HepG2 (cell line): ENCODE results near the gene TUBA4A. TPM values are rescaled to one million over a fixed set of nuclear protein-coding genes. Genes with fewer than 3 reads are reported as not detected.
A peak's percentile ranks its signal among the peaks of the same experiment; 100 is the strongest.

Source experiments
- DNMT3B ChIP-seq: conservative IDR thresholded peaks from 2 replicates; pipeline ENCODE4 v1.6.1; 2016; ENCODE audit warnings: missing biosample characterization, control low read depth
- ETV6 ChIP-seq: sonication (generic); formaldehyde crosslinking; conservative IDR thresholded peaks from 2 replicates; pipeline ENCODE4 v1.4.0; 2020; ENCODE audit warnings: missing genetic modification reagents
- FIP1L1 ChIP-seq: fragments of 200-400 bp; formaldehyde crosslinking; IDR thresholded peaks from 2 replicates; pipeline ENCODE4 v1.6.1; 2018; ENCODE audit warnings: low read depth, mild to moderate bottlenecking, low read length, moderate library complexity, borderline replicate concordance; ENCODE audit not compliant: insufficient read depth
- GABPA ChIP-seq, 2 experiments: IDR thresholded peaks; 2 replicates each; pipeline ENCODE4 v1.6.1; 2011 to 2016; ENCODE audit warnings: low read depth in 2 of 2, low read length in 1 of 2, missing biosample characterization in 1 of 2, missing genetic modification characterization in 1 of 2
- GTF2F1 ChIP-seq: fragments of 150-350 bp; IDR thresholded peaks from 2 replicates; pipeline ENCODE4 v1.6.1; 2014; ENCODE audit warnings: low read length
- GZF1 ChIP-seq: sonication (generic); formaldehyde crosslinking; IDR thresholded peaks from 2 replicates; pipeline ENCODE4 v1.5.1; 2020; ENCODE audit warnings: mild to moderate bottlenecking, missing genetic modification reagents
- NCOA1 ChIP-seq: sonication (generic); formaldehyde crosslinking; IDR thresholded peaks from 2 replicates; pipeline ENCODE4 v1.9.0; 2021; ENCODE audit warnings: missing genetic modification reagents
- NFYB ChIP-seq: sonication (generic); formaldehyde crosslinking; IDR thresholded peaks from 2 replicates; pipeline ENCODE4 v1.4.0; 2020; ENCODE audit warnings: missing genetic modification reagents
- NR2F1 ChIP-seq, 2 experiments: fragments of 450-650 bp in 1 of 2; formaldehyde crosslinking in 1 of 2; IDR thresholded peaks; 2 replicates each; pipeline versions ENCODE4 v1.5.0 to v1.6.1; 2016 to 2020; ENCODE audit warnings: mild to moderate bottlenecking in 1 of 2, missing compliant biosample characterization in 1 of 2, missing genetic modification reagents in 1 of 2, moderate library complexity in 1 of 2
- PCBP2 ChIP-seq: fragments of 200-400 bp; formaldehyde crosslinking; optimal IDR thresholded peaks from 2 replicates; pipeline ENCODE3; 2018; ENCODE audit warnings: low read length, low read depth; ENCODE audit not compliant: poor library complexity, severe bottlenecking
- SRSF1 ChIP-seq: fragments of 200-400 bp; formaldehyde crosslinking; optimal IDR thresholded peaks from 2 replicates; pipeline ENCODE3; 2017; ENCODE audit warnings: mild to moderate bottlenecking, low read depth, low read length, moderate library complexity
- STAT5B ChIP-seq: sonication (generic); formaldehyde crosslinking; IDR thresholded peaks from 2 replicates; pipeline ENCODE4 v1.4.0; 2020; ENCODE audit warnings: missing genetic modification reagents
- TEAD3 ChIP-seq: optimal IDR thresholded peaks from 2 replicates; pipeline ENCODE3; 2016; ENCODE audit warnings: borderline replicate concordance
- ZNF263 ChIP-seq: sonication (generic); formaldehyde crosslinking; IDR thresholded peaks from 2 replicates; pipeline ENCODE4 v1.4.0; 2020; ENCODE audit warnings: missing genetic modification reagents
- ZNF331 ChIP-seq: sonication (generic); formaldehyde crosslinking; IDR thresholded peaks from 2 replicates; pipeline ENCODE4 v1.4.0; 2020; ENCODE audit warnings: missing genetic modification reagents
- ZNF564 ChIP-seq: sonication (generic); formaldehyde crosslinking; IDR thresholded peaks from 2 replicates; pipeline ENCODE4 v1.8.1; 2023; ENCODE audit warnings: mild to moderate bottlenecking, missing genetic modification reagents
- polyA plus RNA-seq, 8 experiments: library from polyadenylated mRNA; depleted of rRNA in 3 of 8; stranded (reverse) in 7 of 8; unstranded in 1 of 8; fragments of >200 nt; fragmentation: Illumina TruSeq in 4 of 8; extraction: Trizol in 4 of 8; gene quantifications; 2 replicates each; pipeline versions ENCODE4 v1.2.1 to v1.2.3, GENCODE V29; 2011 to 2016; ENCODE audit warnings: low read depth in 4 of 8, missing spikeins in 1 of 8, mixed read lengths in 1 of 8; ENCODE audit not compliant: insufficient read depth in 1 of 8
- total RNA-seq, 5 experiments: library from RNA; depleted of rRNA; stranded (reverse); fragments of >200 nt; fragmentation: Illumina TruSeq; extraction: Trizol; gene quantifications; 2 replicates each; pipeline ENCODE4 v1.2.3, GENCODE V29; 2016; ENCODE audit warnings: low read depth in 1 of 5
- TF ChIP-seq, protein P1 (sequence below): IDR thresholded peaks from 2 replicates; pipeline ENCODE4 v1.6.1; 2016; ENCODE audit warnings: mild to moderate bottlenecking, missing biosample characterization, missing genetic modification reagents
- TF ChIP-seq, protein P2 (sequence below): sonication (generic); formaldehyde crosslinking; IDR thresholded peaks from 2 replicates; pipeline ENCODE4 v1.4.0; 2020; ENCODE audit warnings: missing genetic modification reagents, low read depth, mild to moderate bottlenecking, borderline replicate concordance
- TF ChIP-seq, protein P3 (sequence below): sonication (generic); formaldehyde crosslinking; IDR thresholded peaks from 2 replicates; pipeline ENCODE4 v1.9.0; 2021; ENCODE audit warnings: missing genetic modification reagents, borderline replicate concordance
- TF ChIP-seq, protein P4 (sequence below): sonication (generic); formaldehyde crosslinking; IDR thresholded peaks from 2 replicates; pipeline ENCODE4 v1.5.1; 2020; ENCODE audit warnings: missing genetic modification reagents, mild to moderate bottlenecking, borderline replicate concordance
- TF ChIP-seq, protein P5 (sequence below): sonication (generic); formaldehyde crosslinking; IDR thresholded peaks from 2 replicates; pipeline ENCODE4 v1.4.0; 2020; ENCODE audit warnings: mild to moderate bottlenecking, missing genetic modification reagents
- TF ChIP-seq, protein P6 (sequence below): sonication (generic); formaldehyde crosslinking; IDR thresholded peaks from 2 replicates; pipeline ENCODE4 v1.5.0; 2020; ENCODE audit warnings: mild to moderate bottlenecking, missing genetic modification reagents

TUBA4A gene
- total and polyA plus RNA-seq, 2 of the 13 experiments (the other 11 are each of a cell fraction or from before 2014, with no cell fraction given), result 1.3 to 12.7 TPM

DNA sequence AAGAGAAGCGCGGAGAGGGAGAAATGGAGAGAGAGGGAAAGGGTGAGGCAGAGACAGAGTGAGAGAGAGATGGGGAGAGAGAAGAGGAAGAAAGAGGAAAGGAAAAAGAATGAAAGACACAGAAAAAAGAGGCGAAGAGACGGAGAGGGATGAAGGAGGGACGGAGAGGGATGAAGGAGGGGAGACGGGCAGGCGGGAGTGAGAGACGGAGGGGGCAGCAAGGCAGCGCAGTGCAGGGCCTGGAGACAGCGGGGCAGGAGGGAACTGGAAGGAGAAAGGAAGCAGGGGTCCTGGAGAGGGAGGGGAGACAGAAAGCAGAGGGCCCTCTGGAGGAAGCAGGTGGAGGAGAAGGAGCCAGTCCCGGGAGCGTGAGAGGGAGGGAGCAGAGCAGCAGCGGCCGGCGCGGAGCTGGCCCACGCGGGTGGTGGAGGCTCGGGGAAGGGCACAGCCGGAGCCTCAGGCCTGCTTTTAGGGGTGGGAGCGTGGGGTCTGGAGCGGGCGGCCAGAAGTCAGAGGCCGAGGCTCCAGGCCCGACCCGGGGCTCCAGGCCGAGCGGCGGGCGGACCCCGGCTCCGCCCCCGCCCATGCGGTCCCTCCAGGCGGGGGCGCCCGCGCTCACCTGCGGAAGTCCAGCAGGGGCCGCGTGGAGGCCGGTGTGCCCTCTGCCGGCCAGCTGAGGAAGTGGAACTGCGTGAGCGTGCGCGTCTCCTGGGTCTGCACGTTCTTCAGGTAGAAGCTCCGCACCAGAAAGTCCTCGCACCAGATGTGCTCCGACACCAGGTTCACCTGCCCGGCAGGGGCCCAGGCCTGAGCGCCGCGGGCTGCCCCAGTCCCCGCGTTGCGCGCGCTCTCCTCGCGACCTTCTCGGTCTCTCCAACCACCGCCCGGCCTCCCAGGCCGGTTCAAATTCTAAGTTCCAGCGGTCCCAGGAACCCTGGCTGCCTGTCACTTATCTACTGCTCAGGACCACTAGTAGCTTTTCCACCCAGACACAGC lies 40.9 kb upstream of the TUBA4A start (continued):
- TF ChIP-seq GZF1 (CRISPR knock-in tag), result no peak
- no peak for TF ChIP-seq DNMT3B
- TF ChIP-seq, protein P1, sequence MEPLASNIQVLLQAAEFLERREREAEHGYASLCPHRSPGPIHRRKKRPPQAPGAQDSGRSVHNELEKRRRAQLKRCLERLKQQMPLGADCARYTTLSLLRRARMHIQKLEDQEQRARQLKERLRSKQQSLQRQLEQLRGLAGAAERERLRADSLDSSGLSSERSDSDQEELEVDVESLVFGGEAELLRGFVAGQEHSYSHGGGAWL (CRISPR knock-in tag), result peak; percentile 92
- TF ChIP-seq, protein P2, sequence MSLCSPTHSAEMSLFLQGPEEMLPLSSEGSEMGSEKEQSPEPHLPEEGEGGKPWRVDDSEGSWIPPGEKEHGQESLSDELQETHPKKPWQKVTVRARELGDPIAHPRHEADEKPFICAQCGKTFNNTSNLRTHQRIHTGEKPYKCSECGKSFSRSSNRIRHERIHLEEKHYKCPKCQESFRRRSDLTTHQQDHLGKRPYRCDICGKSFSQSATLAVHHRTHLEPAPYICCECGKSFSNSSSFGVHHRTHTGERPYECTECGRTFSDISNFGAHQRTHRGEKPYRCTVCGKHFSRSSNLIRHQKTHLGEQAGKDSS, result peak; percentile 98; the same call in 1 of the 2 replicates
- no peak for TF ChIP-seq STAT5B (CRISPR knock-in tag)
- peak; percentile 51 for TF ChIP-seq GABPA (IDR thresholded peaks at IDR 0.05; ENCODE audit: low read depth, low read length)
- TF ChIP-seq GABPA (CRISPR knock-in tag; IDR thresholded peaks at IDR 0.05; ENCODE audit: low read depth), result peak; percentile 66
- TF ChIP-seq ETV6, result peak; percentile 89; the same call in 1 of the 2 replicates
- TF ChIP-seq NFYB, result peak; percentile 25; the same call in 1 of the 2 replicates
- TF ChIP-seq, protein P3, sequence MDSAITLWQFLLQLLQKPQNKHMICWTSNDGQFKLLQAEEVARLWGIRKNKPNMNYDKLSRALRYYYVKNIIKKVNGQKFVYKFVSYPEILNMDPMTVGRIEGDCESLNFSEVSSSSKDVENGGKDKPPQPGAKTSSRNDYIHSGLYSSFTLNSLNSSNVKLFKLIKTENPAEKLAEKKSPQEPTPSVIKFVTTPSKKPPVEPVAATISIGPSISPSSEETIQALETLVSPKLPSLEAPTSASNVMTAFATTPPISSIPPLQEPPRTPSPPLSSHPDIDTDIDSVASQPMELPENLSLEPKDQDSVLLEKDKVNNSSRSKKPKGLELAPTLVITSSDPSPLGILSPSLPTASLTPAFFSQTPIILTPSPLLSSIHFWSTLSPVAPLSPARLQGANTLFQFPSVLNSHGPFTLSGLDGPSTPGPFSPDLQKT (CRISPR knock-in tag), result no peak
- TF ChIP-seq, protein P4, sequence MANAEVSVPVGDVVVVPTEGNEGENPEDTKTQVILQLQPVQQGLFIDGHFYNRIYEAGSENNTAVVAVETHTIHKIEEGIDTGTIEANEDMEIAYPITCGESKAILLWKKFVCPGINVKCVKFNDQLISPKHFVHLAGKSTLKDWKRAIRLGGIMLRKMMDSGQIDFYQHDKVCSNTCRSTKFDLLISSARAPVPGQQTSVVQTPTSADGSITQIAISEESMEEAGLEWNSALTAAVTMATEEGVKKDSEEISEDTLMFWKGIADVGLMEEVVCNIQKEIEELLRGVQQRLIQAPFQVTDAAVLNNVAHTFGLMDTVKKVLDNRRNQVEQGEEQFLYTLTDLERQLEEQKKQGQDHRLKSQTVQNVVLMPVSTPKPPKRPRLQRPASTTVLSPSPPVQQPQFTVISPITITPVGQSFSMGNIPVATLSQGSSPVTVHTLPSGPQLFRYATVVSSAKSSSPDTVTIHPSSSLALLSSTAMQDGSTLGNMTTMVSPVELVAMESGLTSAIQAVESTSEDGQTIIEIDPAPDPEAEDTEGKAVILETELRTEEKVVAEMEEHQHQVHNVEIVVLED (CRISPR knock-in tag), result peak; percentile 81; the same call in 1 of the 2 replicates
- no peak for TF ChIP-seq ZNF564 (CRISPR knock-in tag)
- no peak for TF ChIP-seq GTF2F1
- no peak for TF ChIP-seq NR2F1 (CRISPR knock-in tag; IDR thresholded peaks at IDR 0.05)
- TF ChIP-seq FIP1L1, result no peak
- TF ChIP-seq, protein P5, sequence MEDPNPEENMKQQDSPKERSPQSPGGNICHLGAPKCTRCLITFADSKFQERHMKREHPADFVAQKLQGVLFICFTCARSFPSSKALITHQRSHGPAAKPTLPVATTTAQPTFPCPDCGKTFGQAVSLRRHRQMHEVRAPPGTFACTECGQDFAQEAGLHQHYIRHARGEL (CRISPR knock-in tag), result no peak
- peak; percentile 46; the same call in 1 of the 2 replicates for TF ChIP-seq NCOA1 (CRISPR knock-in tag)
- peak; percentile 77 for TF ChIP-seq ZNF263 (CRISPR knock-in tag)
- TF ChIP-seq, protein P6, sequence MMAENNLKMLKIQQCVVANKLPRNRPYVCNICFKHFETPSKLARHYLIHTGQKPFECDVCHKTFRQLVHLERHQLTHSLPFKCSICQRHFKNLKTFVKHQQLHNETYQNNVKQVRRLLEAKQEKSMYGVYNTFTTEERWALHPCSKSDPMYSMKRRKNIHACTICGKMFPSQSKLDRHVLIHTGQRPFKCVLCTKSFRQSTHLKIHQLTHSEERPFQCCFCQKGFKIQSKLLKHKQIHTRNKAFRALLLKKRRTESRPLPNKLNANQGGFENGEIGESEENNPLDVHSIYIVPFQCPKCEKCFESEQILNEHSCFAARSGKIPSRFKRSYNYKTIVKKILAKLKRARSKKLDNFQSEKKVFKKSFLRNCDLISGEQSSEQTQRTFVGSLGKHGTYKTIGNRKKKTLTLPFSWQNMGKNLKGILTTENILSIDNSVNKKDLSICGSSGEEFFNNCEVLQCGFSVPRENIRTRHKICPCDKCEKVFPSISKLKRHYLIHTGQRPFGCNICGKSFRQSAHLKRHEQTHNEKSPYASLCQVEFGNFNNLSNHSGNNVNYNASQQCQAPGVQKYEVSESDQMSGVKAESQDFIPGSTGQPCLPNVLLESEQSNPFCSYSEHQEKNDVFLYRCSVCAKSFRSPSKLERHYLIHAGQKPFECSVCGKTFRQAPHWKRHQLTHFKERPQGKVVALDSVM (CRISPR knock-in tag), result peak; percentile 81
- peak; percentile 95 for TF ChIP-seq ZNF331
- TF ChIP-seq TEAD3 (CRISPR knock-in tag), result peak; percentile 75
- TF ChIP-seq SRSF1, result no peak
- TF ChIP-seq PCBP2, result peak; percentile 32
